ENCODE results near the gene ACER3.
A peak's percentile ranks its signal among the peaks of the same experiment; 100 is the strongest.
"Not testable (repeated sequence)": the region's sequence is repeated elsewhere in the genome, so short reads cannot be mapped to it uniquely, and the experiment has no call there.

The ACER3 gene

GRCh38 chr11:76939219-76939631 is 78.5 kb downstream of the ACER3 start:
- no peak for DNase-seq

GRCh38 chr11:76944225-76944624 is 83.5 kb downstream of the ACER3 start:
- no peak for DNase-seq

- no peak for DNase-seq
These were observed 85.5 kb downstream of the ACER3 start for GRCh38 chr11:76946223-76946622.

- DNase-seq = no peak
These were observed 86.5 kb downstream of the ACER3 start for GRCh38 chr11:76947190-76947589.

- no peak for DNase-seq
These were observed 87.1 kb downstream of the ACER3 start for GRCh38 chr11:76947800-76948199.

GRCh38 chr11:76955459-76956114 is 94.9 kb downstream of the ACER3 start:
- DNase-seq = no peak

GRCh38 chr11:76962583-76963416 is 102.1 kb downstream of the ACER3 start:
- DNase-seq = peak; percentile 8

- DNase-seq = not testable (repeated sequence)
These were observed 102.9 kb downstream of the ACER3 start for GRCh38 chr11:76963417-76964168.

- no peak for DNase-seq
These were observed 111.3 kb downstream of the ACER3 start for GRCh38 chr11:76972051-76972450.

- no peak for DNase-seq
These were observed 113.6 kb downstream of the ACER3 start for GRCh38 chr11:76974179-76974891.

GRCh38 chr11:76975513-76975912 is 114.8 kb downstream of the ACER3 start:
- DNase-seq = no peak

GRCh38 chr11:76977791-76978190 is 117.1 kb downstream of the ACER3 start:
- DNase-seq = no peak

- no peak for DNase-seq
These were observed 117.5 kb downstream of the ACER3 start for GRCh38 chr11:76978239-76978638.

GRCh38 chr11:76978818-76979217 is 118.1 kb downstream of the ACER3 start:
- no peak for DNase-seq

GRCh38 chr11:76980196-76980595 is 119.5 kb downstream of the ACER3 start:
- no peak for DNase-seq

GRCh38 chr11:76984743-76985142 is 124.0 kb downstream of the ACER3 start:
- DNase-seq = no peak

- DNase-seq = no peak
These were observed 126.5 kb downstream of the ACER3 start for GRCh38 chr11:76987203-76987602.

GRCh38 chr11:76990628-76991027 is 129.9 kb downstream of the ACER3 start:
- DNase-seq = no peak

- DNase-seq = no peak
These were observed 134.4 kb downstream of the ACER3 start for GRCh38 chr11:76995081-76995576.

GRCh38 chr11:76997512-76997911 is 136.8 kb downstream of the ACER3 start:
- DNase-seq = no peak

GRCh38 chr11:76999597-76999996 is 138.9 kb downstream of the ACER3 start:
- no peak for DNase-seq

GRCh38 chr11:77001613-77002012 is 140.9 kb downstream of the ACER3 start:
- DNase-seq = no peak

- DNase-seq = no peak
These were observed 142.1 kb downstream of the ACER3 start for GRCh38 chr11:77002776-77003175.
